Natural killer cell (primary cell): ENCODE results near the gene PGPEP1. TPM values are rescaled to one million over a fixed set of nuclear protein-coding genes. Genes with fewer than 3 reads are reported as not detected.

Source experiments
- ATAC-seq, 3 donors: fragments of 150-1000 bp in 2 of 3; fragments of 200-7000 bp in 1 of 3; cut with Tn5 transposase; 1 replicate in 1 of 3; 2 replicates in 2 of 3; pipeline ENCODE4 v1.10.0; 2021; ENCODE audit warnings: mild to moderate bottlenecking in 2 of 3, moderate library complexity in 2 of 3
- DNase-seq, 2 donors: peaks; one replicate each; pipeline versions ENCODE4 v3.0.0 to v3.0.0-alpha.2; 2013 to 2021; ENCODE audit warnings: mixed read lengths in 1 of 2
- H3K27ac ChIP-seq: one replicate; pipeline ENCODE4 v1.5.1; 2013; ENCODE audit warnings: mild to moderate bottlenecking, low read length
- H3K27me3 ChIP-seq: one replicate; pipeline ENCODE4 v1.6.1; 2013; ENCODE audit warnings: low read length; ENCODE audit not compliant: control insufficient read depth, insufficient read depth
- H3K36me3 ChIP-seq: one replicate; pipeline ENCODE4 v1.6.1; 2013; ENCODE audit warnings: low read length; ENCODE audit not compliant: control insufficient read depth, insufficient read depth
- H3K4me1 ChIP-seq: one replicate; pipeline ENCODE4 v1.6.1; 2013; ENCODE audit warnings: low read length; ENCODE audit not compliant: control insufficient read depth, insufficient read depth
- H3K4me3 ChIP-seq: one replicate; pipeline ENCODE4 v1.5.1; 2013; ENCODE audit warnings: low read length
- H3K9me3 ChIP-seq: one replicate; pipeline ENCODE4 v1.6.1; 2013; ENCODE audit warnings: low read length; ENCODE audit not compliant: control insufficient read depth, insufficient read depth
- H3K27ac Mint-ChIP-seq, 2 donors: one replicate each; pipeline ENCODE4 v1.8.0; 2022; ENCODE audit warnings: mild to moderate bottlenecking in 2 of 2, mixed read lengths in 2 of 2, moderate library complexity in 1 of 2
- H3K27me3 Mint-ChIP-seq, 2 donors: one replicate each; pipeline ENCODE4 v1.8.0; 2022; ENCODE audit warnings: low read depth in 2 of 2, mixed read lengths in 2 of 2
- H3K36me3 Mint-ChIP-seq: one replicate; pipeline ENCODE4 v1.8.0; 2022; ENCODE audit warnings: mixed read lengths
- H3K4me1 Mint-ChIP-seq, 2 donors: one replicate each; pipeline ENCODE4 v1.8.0; 2022; ENCODE audit warnings: mixed read lengths in 2 of 2
- H3K4me3 Mint-ChIP-seq: one replicate; pipeline ENCODE4 v1.8.0; 2022; ENCODE audit warnings: mild to moderate bottlenecking, moderate library complexity, mixed read lengths
- H3K9me3 Mint-ChIP-seq, 2 donors: one replicate each; pipeline ENCODE4 v1.8.0; 2022; ENCODE audit warnings: mixed read lengths in 2 of 2
- WGBS: methylation state at CpG from one replicate; pipeline ENCODE4 v1.1.7; 2013; ENCODE audit warnings: missing lambda C conversion rate; ENCODE audit not compliant: insufficient coverage; 5-methylcytosine and 5-hydroxymethylcytosine counted together
- intact Hi-C: fragments of 100-400 bp; cut with micrococcal nuclease; formaldehyde crosslinking; loops from one replicate; pipeline ENCODE4 v1.14.2; 2022
- total RNA-seq, 4 donors: library from RNA; stranded (reverse); fragments of 120-200 nt in 1 of 4; gene quantifications; one replicate each; pipeline versions ENCODE4 v1.2.3 to v1.2.4, GENCODE V29; 2013 to 2022
- TF ChIP-seq, protein P1 (sequence below): fragments of 200-600 bp; IDR thresholded peaks from one replicate; pipeline ENCODE4 v1.8.0; 2022; ENCODE audit warnings: antibody characterized with exemption

The PGPEP1 gene
- total RNA-seq, 3 donors from 2014 or later (not counting 1 experiment from before 2014, with no cell fraction given), result 69.1 to 73.3 (median 71.0) TPM

DNA sequence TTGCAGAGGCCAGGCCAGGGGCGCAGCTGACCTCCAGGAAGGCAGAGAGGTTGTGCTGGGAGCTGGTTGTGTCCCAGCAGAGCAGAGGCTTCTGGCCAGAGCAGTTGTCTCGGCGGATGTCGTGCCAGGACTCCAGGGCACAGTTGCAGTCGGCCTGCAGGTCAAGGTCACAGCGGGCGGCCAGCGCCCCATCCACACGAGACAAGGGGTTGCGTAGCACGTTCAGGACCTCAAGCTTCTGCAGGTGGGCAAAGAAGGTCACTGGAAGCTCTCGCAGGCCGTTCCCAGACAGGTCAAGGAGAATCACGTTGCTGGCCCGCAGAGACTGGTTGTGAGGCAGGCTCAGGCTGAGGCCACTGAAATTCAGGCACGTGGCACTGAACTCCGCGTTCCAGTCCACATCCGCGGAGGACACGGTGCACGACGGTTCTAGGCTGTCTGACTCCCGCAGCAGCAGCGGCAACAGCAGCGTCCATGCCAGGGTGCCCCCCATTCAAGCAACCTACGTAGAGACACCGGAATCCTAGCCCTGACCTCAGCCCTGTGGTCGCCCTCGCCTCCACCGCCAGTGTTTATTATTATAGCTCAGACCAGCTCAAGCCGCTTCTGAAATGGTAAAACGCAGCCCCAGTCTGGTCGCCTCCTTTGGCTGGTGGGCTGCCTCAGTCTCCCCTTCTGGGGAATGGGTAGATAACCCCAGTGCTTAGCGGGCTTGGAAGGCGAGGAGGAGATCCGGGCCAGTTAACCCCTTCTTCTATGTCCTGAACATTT is 56.3 kb downstream of the PGPEP1 start:
- peaks cover 0 to 3% of the 10 kb centered on the region in 2 donors for H3K27me3 Mint-ChIP-seq
- DNase-seq (no peak), ATAC-seq (peak; percentile 38 to 62 (median 41))
- 78% methylated on average over 37 of the region's 37 CpGs for WGBS
- H3K4me1 ChIP-seq, result peaks cover 38% of the 10 kb centered on the region
- no peak overlapping the region for H3K27ac ChIP-seq
- peak overlapping the region; percentile 35 for H3K4me3 ChIP-seq
- no peaks in the 10 kb centered on the region for H3K9me3 Mint-ChIP-seq
- H3K4me1 Mint-ChIP-seq, result peaks cover 11 to 13% of the 10 kb centered on the region in 2 donors
- H3K9me3 ChIP-seq, result no peaks in the 10 kb centered on the region
- peak overlapping the region; percentile 70 for H3K4me3 Mint-ChIP-seq
- no peaks in the 10 kb centered on the region for H3K36me3 ChIP-seq
- peak overlapping the region in 1 of 2 donors; percentile 81 for H3K27ac Mint-ChIP-seq
- no peaks in the 10 kb centered on the region for H3K36me3 Mint-ChIP-seq
- intact Hi-C loops, result no loop called here
- TF ChIP-seq, protein P1, sequence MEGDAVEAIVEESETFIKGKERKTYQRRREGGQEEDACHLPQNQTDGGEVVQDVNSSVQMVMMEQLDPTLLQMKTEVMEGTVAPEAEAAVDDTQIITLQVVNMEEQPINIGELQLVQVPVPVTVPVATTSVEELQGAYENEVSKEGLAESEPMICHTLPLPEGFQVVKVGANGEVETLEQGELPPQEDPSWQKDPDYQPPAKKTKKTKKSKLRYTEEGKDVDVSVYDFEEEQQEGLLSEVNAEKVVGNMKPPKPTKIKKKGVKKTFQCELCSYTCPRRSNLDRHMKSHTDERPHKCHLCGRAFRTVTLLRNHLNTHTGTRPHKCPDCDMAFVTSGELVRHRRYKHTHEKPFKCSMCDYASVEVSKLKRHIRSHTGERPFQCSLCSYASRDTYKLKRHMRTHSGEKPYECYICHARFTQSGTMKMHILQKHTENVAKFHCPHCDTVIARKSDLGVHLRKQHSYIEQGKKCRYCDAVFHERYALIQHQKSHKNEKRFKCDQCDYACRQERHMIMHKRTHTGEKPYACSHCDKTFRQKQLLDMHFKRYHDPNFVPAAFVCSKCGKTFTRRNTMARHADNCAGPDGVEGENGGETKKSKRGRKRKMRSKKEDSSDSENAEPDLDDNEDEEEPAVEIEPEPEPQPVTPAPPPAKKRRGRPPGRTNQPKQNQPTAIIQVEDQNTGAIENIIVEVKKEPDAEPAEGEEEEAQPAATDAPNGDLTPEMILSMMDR, result no peak
- peaks cover 4% of the 10 kb centered on the region for H3K27me3 ChIP-seq

DNA sequence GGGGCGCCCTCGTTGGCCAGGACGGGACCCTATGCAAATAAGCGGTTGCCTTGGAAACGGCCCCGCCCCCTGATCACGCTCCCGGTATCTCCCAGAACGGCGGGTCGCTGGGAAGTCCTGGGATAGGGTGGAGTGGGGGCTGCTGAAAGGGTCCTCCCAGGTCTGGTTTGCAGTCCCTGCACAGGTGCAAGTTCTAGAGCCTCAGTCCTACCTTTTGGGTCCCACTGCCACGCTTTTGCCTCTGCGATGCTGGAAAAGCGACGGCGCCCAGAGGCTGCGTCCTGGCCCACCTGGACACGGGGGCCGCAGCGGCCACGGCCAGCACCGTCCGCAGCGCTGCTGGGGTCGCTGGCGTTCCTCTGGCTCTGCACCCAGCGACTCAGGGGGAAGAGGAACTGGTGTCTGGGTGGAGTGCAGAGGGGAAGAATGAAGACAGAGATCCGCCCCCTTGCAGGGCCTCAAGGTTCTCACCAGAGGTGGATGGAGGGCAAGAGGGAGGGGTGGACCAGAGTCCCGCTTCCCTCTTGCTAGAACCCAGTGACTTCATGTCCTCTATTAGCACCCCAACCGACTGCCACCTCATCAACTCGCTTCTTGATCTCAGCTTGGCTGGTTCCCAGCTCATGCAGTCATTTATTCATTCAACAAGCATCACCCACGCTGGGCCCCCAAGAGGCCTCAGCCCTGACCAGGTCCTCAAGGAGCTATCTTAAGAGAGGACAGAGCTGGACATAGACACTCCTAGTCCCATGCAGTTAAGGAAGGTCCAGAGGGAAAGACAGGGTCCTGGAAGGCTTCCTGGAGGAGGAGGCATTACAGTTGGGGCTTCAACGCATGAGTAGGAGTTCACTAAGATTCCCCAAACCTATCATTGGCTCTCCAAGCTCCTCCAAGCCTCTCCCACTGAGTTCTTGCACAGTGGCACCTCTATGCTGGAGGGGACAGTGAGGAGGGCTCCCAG is 57.1 kb downstream of the PGPEP1 start, which contains the start of gene LRRC25:
TSS of gene LRRC25 (minus strand) at position 381 of the 961 bp plus-strand sequence. CDS start 659 bp downstream, outside the sequence.
- Histone ChIP-seq H3K27me3 (peaks cover 4% of the 10 kb centered on the region), H3K4me3 (peak within 1 kb of the TSS; percentile 35), H3K9me3 (no peaks in the 10 kb centered on the region), H3K36me3 (no peaks in the 10 kb centered on the region), H3K27ac (no peak within 1 kb of the TSS), H3K4me1 (peaks cover 37% of the 10 kb centered on the region)
- TF ChIP-seq, protein P1, result no peak
- ATAC-seq (peak; percentile 77 to 86 (median 83)), DNase-seq (peak in 1 of 2 donors; percentile 32)
- peaks cover 0 to 3% of the 10 kb centered on the region in 2 donors for H3K27me3 Mint-ChIP-seq
- peak within 1 kb of the TSS; percentile 70 for H3K4me3 Mint-ChIP-seq
- peaks cover 11 to 16% of the 10 kb centered on the region in 2 donors for H3K4me1 Mint-ChIP-seq
- H3K9me3 Mint-ChIP-seq, result no peaks in the 10 kb centered on the region
- H3K27ac Mint-ChIP-seq, result peak within 1 kb of the TSS in 1 of 2 donors; percentile 81
- WGBS, result 12% methylated on average over 32 of the region's 33 CpGs
- H3K36me3 Mint-ChIP-seq, result no peaks in the 10 kb centered on the region
- intact Hi-C loops, result no loop called here

DNA sequence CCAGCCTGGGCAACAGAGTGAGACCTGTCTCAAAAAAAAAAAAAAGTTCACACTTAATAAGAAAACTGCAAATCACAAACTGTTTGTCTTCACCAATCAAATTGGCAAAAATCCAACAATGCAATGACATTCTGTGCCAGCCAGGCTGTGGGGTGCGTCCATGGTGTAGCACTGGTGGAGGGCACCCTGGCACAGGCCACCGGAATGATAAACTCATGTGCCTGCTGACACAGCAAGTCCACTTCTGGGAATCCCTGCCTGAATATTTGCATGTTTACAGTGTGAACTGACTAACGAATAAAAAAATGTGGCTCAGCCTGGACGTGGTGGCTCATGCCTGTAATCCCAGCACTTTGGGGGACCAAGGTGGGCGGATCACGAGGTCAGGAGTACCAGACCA is 58.6 kb downstream of the PGPEP1 start:
- Histone ChIP-seq H3K27me3 (peaks cover 4% of the 10 kb centered on the region), H3K9me3 (no peaks in the 10 kb centered on the region), H3K27ac (no peak overlapping the region), H3K36me3 (no peaks in the 10 kb centered on the region), H3K4me3 (no peak overlapping the region), H3K4me1 (peaks cover 32% of the 10 kb centered on the region)
- 68% methylated on average over 6 of the region's 6 CpGs for WGBS
- no peak overlapping the region for H3K27ac Mint-ChIP-seq
- TF ChIP-seq, protein P1, result no peak
- H3K4me1 Mint-ChIP-seq, result peaks cover 11 to 16% of the 10 kb centered on the region in 2 donors
- no peak overlapping the region for H3K4me3 Mint-ChIP-seq
- peaks cover 0 to under 1% of the 10 kb centered on the region in 2 donors for H3K27me3 Mint-ChIP-seq
- H3K9me3 Mint-ChIP-seq, result no peaks in the 10 kb centered on the region
- no peak for DNase-seq
- H3K36me3 Mint-ChIP-seq, result no peaks in the 10 kb centered on the region
- intact Hi-C loops, result no loop called here
- ATAC-seq, result no peak
